Heart right ventricle (tissue), 16 donors: Measurements from ENCODE around the gene LILRA6. TPM values are rescaled to one million over a fixed set of nuclear protein-coding genes. Genes with fewer than 3 reads are reported as not detected.

ENCODE experiments used
- ATAC-seq, 8 donors: fragments of 200-7000 bp; cut with Tn5 transposase; one replicate each; pipeline ENCODE4 v1.9.1; 2020; ENCODE audit warnings: mild to moderate bottlenecking in 8 of 8, moderate library complexity in 8 of 8, moderate number of reproducible peaks in 1 of 8
- DNase-seq, 2 donors: peaks; one replicate each; pipeline ENCODE4 v3.0.0-alpha.2; 2020
- H3K27ac ChIP-seq, 10 donors: fragments of 200-600 bp; sonication (generic) in 2 of 10; one replicate each; pipeline versions ENCODE4 v1.5.0 to v1.8.0; 2020 to 2022; ENCODE audit warnings: mild to moderate bottlenecking in 3 of 10
- H3K27me3 ChIP-seq, 7 donors: fragments of 200-600 bp; one replicate each; pipeline ENCODE4 v1.8.0; 2021 to 2022; ENCODE audit warnings: mild to moderate bottlenecking in 2 of 7
- H3K36me3 ChIP-seq, 9 donors: fragments of 200-600 bp; sonication (generic) in 1 of 9; one replicate each; pipeline versions ENCODE4 v1.5.0 to v1.8.0; 2020 to 2022; ENCODE audit warnings: mild to moderate bottlenecking in 2 of 9
- H3K4me1 ChIP-seq, 9 donors: fragments of 200-600 bp; sonication (generic) in 1 of 9; one replicate each; pipeline versions ENCODE4 v1.5.0 to v1.8.0; 2020 to 2022; ENCODE audit warnings: mild to moderate bottlenecking in 4 of 9
- H3K4me3 ChIP-seq, 10 donors: fragments of 200-600 bp; sonication (generic) in 2 of 10; one replicate each; pipeline versions ENCODE4 v1.5.0 to v1.8.0; 2020 to 2022; ENCODE audit warnings: mild to moderate bottlenecking in 7 of 10, moderate library complexity in 2 of 10
- H3K9me3 ChIP-seq, 11 donors: fragments of 200-600 bp in 10 of 11; sonication (generic) in 2 of 11; one replicate each; pipeline versions ENCODE4 v1.5.0 to v1.8.0; 2013 to 2022; ENCODE audit warnings: mild to moderate bottlenecking in 2 of 11, control low read depth in 1 of 11, moderate library complexity in 1 of 11
- WGBS, 2 donors: extraction: QIAGEN DNeasy Blood & Tissue Kit; methylation state at CpG; one replicate each; pipeline ENCODE4 v1.1.7; 2013; ENCODE audit warnings: inconsistent platforms in 1 of 2; 5-methylcytosine and 5-hydroxymethylcytosine counted together
- intact Hi-C, 10 donors: fragments of 100-400 bp; cut with DNase I; formaldehyde crosslinking; loops; one replicate each; pipeline versions ENCODE4 v1.11.1 to v1.14.2; 2022
- polyA plus RNA-seq, 2 donors: library from polyadenylated mRNA; stranded (reverse); fragments of 200-250 nt; gene quantifications; one replicate each; pipeline ENCODE4 v1.2.3, GENCODE V29; 2013
- total RNA-seq, 10 donors: library from RNA; stranded (reverse); fragmentation: NEBNext Ultra II Directional in 3 of 10; extraction: Animal tissue kit (Norgen Biotek cat#: 25700) in 3 of 10; gene quantifications; one replicate each; pipeline versions ENCODE4 v1.2.1 to v1.2.4, GENCODE V29; 2021 to 2023
- TF ChIP-seq, protein P1 (sequence below), 9 donors: fragments of 200-600 bp; sonication (generic) in 2 of 9; IDR thresholded peaks; one replicate each; pipeline versions ENCODE4 v1.5.0 to v1.8.0; 2021 to 2022; ENCODE audit warnings: antibody characterized with exemption in 9 of 9, mild to moderate bottlenecking in 5 of 9, moderate library complexity in 1 of 9
- donor health status: Arrhythmogenic right ventricular cardiomyopathy.
- donor health status: ischemic (EF 13 %, LVEDD 7.1; RV severe dilation, severe dysfunction).
- donor health status: healthy with polysubstance abuse.
- donor health status: DM: no; HTN: yes; CAD: no.
- donor health status: DM: no; HTN: no; CAD: no.
- donor health status: ischemic (EF 25% LVEDD 6.9; RV normal size, moderate dysfunction).
- donor health status: ischemic (EF 25% LVEDD 5.7; RV mildly dilated, moderate dysfunction).
- donor health status: healthy.
- donor health status: DM: yes; HTN: yes; CAD: no.
- donor health status: Ischemic cardiomyopathy.
- donor health status: ischemic (EF 35%, LVEDD 5.7; RV mildly dilated, moderate dysfunction).
- donor health status: nonischemic (EF 11% LVEDD 7.7; RV severe dilation, severe dysfunction).
- donor health status: DM: yes; HTN: yes; CAD: no.
- donor health status: PGD.
- donor health status: ischemic (EF 29% LVEDD 5.4; RV normal size, mild dysfunction).
- donor health status: nonischemic (EF 23%, LVEDD 6.1; RV moderate dilation, normal function).

LILRA6 gene
- total and polyA plus RNA-seq, 12 donors = 0.48 to 9.4 (median 1.3) TPM; not detected in 1

GRCh38 chr19:54268936-54269335 lies 26.3 kb upstream of the LILRA6 start:
- ATAC-seq = no peak
- no peak overlapping the region for H3K4me3 ChIP-seq
- 65% methylated on average over 2 of the region's 2 CpGs for WGBS, 2 donors
- H3K27ac ChIP-seq = no peak overlapping the region
- no peaks in the 10 kb centered on the region for H3K36me3 ChIP-seq
- no peak for DNase-seq
- intact Hi-C loops = no loop called here
- H3K4me1 ChIP-seq = peaks cover 0 to 14% (median 0%) of the 10 kb centered on the region in 9 donors
- H3K9me3 ChIP-seq = no peaks in the 10 kb centered on the region
- peaks cover 0 to 16% (median 9%) of the 10 kb centered on the region in 7 donors for H3K27me3 ChIP-seq
- TF ChIP-seq, protein P1, sequence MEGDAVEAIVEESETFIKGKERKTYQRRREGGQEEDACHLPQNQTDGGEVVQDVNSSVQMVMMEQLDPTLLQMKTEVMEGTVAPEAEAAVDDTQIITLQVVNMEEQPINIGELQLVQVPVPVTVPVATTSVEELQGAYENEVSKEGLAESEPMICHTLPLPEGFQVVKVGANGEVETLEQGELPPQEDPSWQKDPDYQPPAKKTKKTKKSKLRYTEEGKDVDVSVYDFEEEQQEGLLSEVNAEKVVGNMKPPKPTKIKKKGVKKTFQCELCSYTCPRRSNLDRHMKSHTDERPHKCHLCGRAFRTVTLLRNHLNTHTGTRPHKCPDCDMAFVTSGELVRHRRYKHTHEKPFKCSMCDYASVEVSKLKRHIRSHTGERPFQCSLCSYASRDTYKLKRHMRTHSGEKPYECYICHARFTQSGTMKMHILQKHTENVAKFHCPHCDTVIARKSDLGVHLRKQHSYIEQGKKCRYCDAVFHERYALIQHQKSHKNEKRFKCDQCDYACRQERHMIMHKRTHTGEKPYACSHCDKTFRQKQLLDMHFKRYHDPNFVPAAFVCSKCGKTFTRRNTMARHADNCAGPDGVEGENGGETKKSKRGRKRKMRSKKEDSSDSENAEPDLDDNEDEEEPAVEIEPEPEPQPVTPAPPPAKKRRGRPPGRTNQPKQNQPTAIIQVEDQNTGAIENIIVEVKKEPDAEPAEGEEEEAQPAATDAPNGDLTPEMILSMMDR (IDR thresholded peaks at IDR 0.05) = no peak

- peaks cover 0 to 14% (median 0%) of the 10 kb centered on the region in 9 donors for H3K4me1 ChIP-seq
- intact Hi-C loops = no loop called here
- H3K27ac ChIP-seq = no peak overlapping the region
- peak; percentile 60 to 62 for DNase-seq
- WGBS, 2 donors = 3 to 6% methylated on average over 6 of the region's 6 CpGs
- H3K36me3 ChIP-seq = no peaks in the 10 kb centered on the region
- ATAC-seq = peak in 4 of 8 donors; percentile 31 to 56 (median 44)
- H3K27me3 ChIP-seq = peaks cover 0 to 13% (median 2%) of the 10 kb centered on the region in 7 donors
- TF ChIP-seq, protein P1 (IDR thresholded peaks at IDR 0.05) = peak; percentile 52 to 83 (median 71)
- H3K9me3 ChIP-seq = no peaks in the 10 kb centered on the region
- H3K4me3 ChIP-seq = no peak overlapping the region
Observed at GRCh38 chr19:54266133-54266532, 23.5 kb upstream of the LILRA6 start.

DNA sequence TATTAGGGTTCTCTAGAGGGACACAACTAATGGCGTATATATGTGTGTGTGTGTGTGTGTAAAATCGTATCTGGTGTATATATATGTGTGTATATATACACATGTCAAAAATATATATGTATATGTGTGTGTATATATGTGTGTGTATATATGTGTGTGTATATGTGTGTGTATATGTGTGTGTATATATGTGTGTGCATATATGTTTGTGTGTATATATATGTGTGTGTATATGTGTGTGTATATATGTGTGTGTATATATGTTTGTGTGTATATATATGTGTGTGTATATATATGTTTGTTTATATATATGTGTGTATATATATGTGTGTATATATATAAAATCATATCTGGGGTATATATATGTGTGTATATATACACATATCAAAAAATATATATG lies 19.9 kb upstream of the LILRA6 start:
- Histone ChIP-seq H3K4me3 (no peak overlapping the region), H3K36me3 (no peaks in the 10 kb centered on the region), H3K9me3 (no peaks in the 10 kb centered on the region), H3K27me3 (peaks cover 0 to 12% (median 7%) of the 10 kb centered on the region in 7 donors), H3K27ac (no peak overlapping the region), H3K4me1 (peaks cover 0 to 8% (median 0%) of the 10 kb centered on the region in 9 donors)
- DNase-seq (no peak), ATAC-seq (no peak)
- WGBS, 2 donors = 78 to 87% methylated on average over 2 of the region's 2 CpGs
- intact Hi-C loops = no loop called here
- TF ChIP-seq, protein P1 (IDR thresholded peaks at IDR 0.05) = no peak

- 72 to 81% methylated on average over 11 of the region's 11 CpGs for WGBS, 2 donors
- H3K9me3 ChIP-seq = no peaks in the 10 kb centered on the region
- TF ChIP-seq, protein P1 (IDR thresholded peaks at IDR 0.05) = no peak
- DNase-seq (no peak), ATAC-seq (no peak)
- H3K27me3 ChIP-seq = peaks cover 0 to 15% (median 11%) of the 10 kb centered on the region in 7 donors
- peaks cover 0 to 8% (median 0%) of the 10 kb centered on the region in 9 donors for H3K4me1 ChIP-seq
- intact Hi-C loops = no loop called here
- H3K36me3 ChIP-seq = no peaks in the 10 kb centered on the region
- H3K27ac ChIP-seq = no peak overlapping the region
- H3K4me3 ChIP-seq = no peak overlapping the region
Observed at GRCh38 chr19:54262066-54262465, 19.5 kb upstream of the LILRA6 start.
